NOMO-1 (cell line): ENCODE data around the gene CCDC51.

Experiments used
- DNase-seq, 2 experiments: peaks; one replicate each; lab custom pipeline; 2025; ENCODE audit not compliant: unreplicated experiment in 2 of 2; lab: John Stamatoyannopoulos, UW

Gene CCDC51

GRCh38 chr3:48435223-48435595 lies 4.7 kb downstream of the CCDC51 start:
- DNase-seq, result no peak

DNA sequence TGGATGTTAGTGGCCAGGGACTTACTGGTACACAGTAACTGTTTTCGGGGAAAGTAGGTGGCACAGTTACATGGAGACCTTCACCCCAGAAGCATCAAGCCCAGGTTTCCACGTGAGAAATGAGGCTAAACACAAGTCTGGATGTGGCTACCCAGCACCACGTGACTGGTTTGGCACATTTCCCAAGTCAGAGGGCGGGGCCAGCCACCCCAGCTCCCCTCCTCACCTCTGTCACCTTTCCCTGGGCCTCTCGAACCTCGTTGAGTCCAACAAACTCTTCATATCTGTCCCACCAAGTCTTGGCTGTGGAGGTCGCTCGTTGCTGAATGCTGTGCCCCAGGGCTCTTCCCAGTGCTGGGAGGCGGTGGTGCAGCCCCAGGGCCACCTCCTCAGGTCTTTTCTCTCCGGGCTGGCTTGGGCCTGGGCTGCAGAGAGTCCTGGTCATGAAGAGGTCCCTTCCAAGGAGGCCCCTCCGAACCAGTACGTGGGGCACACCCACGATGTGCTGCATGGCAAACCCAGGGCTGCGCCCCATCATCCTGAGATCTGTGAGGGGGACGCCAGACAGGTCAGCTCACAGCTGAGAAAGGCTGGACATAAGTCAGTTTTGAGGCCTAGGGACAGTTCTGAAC lies 5.2 kb downstream of the CCDC51 start:
- DNase-seq, result no peak

- DNase-seq, result no peak
Measured at GRCh38 chr3:48433472-48434118, 6.3 kb downstream of the CCDC51 start.

DNA sequence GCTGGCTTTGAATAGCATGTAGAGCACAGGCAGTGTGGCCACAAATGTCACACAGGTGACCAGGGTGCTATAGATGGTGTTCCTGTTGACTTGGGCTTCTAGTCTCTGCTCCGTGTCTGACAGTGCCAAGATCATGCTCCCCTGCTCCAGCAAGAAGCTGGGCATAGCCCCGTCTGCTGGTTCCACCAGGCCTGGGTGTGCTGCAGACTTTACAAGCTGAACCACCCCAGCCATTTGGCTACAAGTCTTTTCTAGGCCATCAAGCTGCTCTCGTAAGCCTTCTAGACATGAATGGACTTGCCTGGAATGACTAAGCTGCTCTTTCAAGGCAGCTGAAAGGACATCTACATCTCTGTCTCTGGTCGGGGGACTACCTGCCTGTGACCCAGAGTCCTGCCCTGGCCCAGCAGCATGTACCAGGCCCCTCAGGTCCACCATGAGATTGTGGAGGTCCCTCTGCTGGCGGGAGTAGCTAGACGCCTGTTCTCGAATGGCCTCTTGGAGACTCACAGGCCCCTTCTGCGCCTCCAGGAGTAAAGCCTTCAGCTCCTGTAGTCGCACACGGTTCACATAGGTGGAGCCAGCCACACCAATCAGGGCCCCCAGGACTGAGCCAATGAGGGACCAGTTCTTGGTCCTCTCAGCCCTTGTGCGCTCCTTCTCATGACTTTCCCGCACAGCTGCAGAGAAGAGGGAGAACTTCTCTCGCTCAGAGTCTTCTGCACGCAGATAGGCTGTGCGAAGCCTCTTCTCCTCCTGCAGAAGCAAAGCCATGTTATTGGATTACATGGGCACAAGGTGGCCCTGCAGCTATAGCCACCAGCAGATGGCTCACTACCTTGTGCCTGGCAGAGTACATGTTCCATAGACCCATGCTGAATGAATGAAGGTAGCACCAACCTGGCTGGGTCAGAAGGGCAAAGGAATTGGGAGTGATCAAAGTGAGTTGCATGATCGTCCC lies 7.2 kb downstream of the CCDC51 start:
- no peak for DNase-seq

- no peak for DNase-seq
Measured at GRCh38 chr3:48431224-48432029, 8.5 kb downstream of the CCDC51 start.

DNA sequence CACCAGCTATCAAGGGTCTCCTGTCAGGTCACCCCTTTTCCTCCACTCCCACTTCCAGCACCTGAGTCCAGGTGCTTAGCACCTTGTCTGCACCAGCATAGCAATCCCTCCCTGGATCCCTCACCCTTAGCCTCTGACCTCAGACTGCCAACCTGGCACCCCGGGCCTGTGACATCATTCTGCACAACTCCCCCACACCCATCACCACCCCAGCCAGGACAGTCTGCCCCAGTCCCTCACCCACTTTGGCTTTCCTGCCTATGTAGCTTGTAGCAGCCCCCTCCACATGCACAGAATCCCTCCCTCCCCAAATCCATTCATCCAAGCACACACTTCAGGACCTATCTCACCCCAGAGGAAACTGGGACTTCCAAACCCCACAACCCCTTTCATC lies 9.2 kb downstream of the CCDC51 start:
- no peak for DNase-seq

GRCh38 chr3:48429960-48430707 lies 9.8 kb downstream of the CCDC51 start, which contains the start of gene PLXNB1:
TSS of gene PLXNB1 (minus strand) at chr3:48430086. CDS start at chr3:48424611, 5,475 bp downstream.
- no peak for DNase-seq

- no peak for DNase-seq
Measured at GRCh38 chr3:48429317-48429959, 10.5 kb downstream of the CCDC51 start.

- DNase-seq, result no peak
Measured at GRCh38 chr3:48428572-48429316, 11.2 kb downstream of the CCDC51 start.

DNA sequence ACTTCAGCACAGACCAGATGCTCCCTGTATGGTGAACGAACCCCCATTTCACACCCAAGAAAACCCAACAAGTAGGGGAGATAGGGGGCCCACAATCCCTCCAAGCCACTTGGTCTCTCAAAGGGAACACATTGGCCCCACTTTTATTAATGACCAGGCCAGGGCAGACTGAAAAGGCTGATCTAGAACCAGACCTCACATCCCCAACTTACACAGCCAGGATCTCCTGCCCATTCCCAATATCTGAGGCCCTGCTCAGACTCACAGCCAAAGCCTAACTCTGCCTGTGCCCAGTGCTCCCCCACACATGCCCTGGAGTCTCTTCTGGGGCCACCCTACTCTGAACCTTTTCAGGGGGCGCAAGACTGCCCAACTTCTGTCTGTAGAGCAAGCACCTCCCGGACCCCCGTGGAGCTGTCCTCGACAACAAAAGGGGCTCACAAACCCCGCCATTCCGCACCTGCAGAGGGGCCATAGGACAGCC lies 11.8 kb downstream of the CCDC51 start:
- no peak for DNase-seq

GRCh38 chr3:48427630-48427962 lies 12.3 kb downstream of the CCDC51 start:
- no peak for DNase-seq

DNA sequence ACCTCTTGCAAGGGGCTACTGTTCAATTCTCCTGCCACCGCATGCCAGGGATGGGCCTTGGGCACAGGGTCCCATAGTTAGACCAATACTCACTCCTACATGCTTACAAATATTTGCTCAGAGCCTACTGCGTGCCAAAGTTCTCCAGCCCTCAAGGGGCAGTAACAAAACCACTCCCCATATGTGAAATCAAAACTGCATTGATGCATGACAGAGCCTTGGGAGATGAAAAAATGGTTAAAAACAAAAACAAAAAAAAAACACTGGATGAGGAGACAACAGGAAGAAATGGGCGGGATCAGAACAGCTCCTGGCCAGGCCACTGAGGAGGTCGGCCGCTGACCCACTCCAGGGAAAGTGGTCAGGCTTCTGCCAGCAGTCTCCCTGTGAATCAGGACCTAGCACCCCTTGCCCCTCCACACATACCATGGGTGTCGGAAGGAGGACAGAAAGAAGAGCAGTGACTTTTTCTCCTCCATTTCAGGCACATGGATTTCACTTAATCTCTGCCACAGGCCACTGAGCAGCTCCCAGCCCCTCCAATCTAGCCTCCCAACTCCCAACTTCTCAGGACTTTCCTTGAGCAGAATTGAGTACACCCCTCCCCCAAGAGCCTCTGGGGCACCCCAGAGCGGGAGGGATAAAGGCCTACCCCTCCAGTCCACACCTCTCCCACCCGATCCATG lies 12.8 kb downstream of the CCDC51 start:
- no peak for DNase-seq

DNA sequence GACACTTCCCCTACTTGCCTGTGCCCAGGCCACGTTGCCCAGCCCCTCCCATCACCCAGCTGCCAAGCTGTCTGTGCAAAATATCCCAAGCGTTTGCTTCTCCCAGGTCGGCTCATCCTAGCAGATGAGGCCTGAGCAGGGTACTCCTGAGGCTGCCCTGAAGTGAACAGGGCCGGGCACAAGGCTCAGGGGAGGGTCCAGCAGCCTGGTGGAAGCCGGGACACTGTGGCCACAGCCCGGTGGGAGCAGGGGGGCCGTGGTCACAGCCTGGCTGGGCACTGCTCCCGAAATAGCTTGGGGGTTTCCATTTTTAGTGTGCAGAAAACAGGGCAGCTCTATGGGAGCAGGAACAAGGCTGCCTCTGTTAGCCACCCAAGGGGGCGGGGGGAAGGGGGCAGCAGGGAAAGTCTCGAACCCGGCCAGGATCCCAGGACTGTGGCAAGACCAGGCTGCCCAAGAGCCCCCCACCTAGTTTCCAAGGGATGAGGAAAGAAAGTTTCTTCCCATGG lies 13.5 kb downstream of the CCDC51 start:
- DNase-seq, result no peak

GRCh38 chr3:48425281-48425812 lies 14.6 kb downstream of the CCDC51 start:
- DNase-seq, result no peak

GRCh38 chr3:48423883-48424695 lies 15.8 kb downstream of the CCDC51 start:
- no peak for DNase-seq

GRCh38 chr3:48423241-48423882 lies 16.6 kb downstream of the CCDC51 start:
- DNase-seq, result no peak
